ENCODE data around the gene NDUFA6.

NDUFA6 gene

GRCh38 chr22:42052765-42053164 lies 37.8 kb downstream of the NDUFA6 start:
- no peak for DNase-seq (ENCODE audit: insufficient read length, low spot score)
- FAIRE-seq = no peak
- no peak for TF ChIP-seq CTCF (IDR thresholded peaks at IDR 0.05; ENCODE audit: insufficient read depth, missing control alignments)

- FAIRE-seq (no peak), DNase-seq (ENCODE audit: insufficient read length, low spot score) (no peak)
- no peak for TF ChIP-seq CTCF (IDR thresholded peaks at IDR 0.05; ENCODE audit: insufficient read depth, missing control alignments)
Measured at GRCh38 chr22:42050641-42051180, 39.9 kb downstream of the NDUFA6 start.

GRCh38 chr22:42041784-42042183 lies 48.8 kb downstream of the NDUFA6 start:
- no peak for TF ChIP-seq CTCF (IDR thresholded peaks at IDR 0.05; ENCODE audit: insufficient read depth, missing control alignments)
- no peak for FAIRE-seq
- no peak for DNase-seq (ENCODE audit: insufficient read length, low spot score)

- no peak for FAIRE-seq
- no peak for DNase-seq (ENCODE audit: insufficient read length, low spot score)
- no peak for TF ChIP-seq CTCF (IDR thresholded peaks at IDR 0.05; ENCODE audit: insufficient read depth, missing control alignments)
Measured at GRCh38 chr22:42039271-42039670, 51.3 kb downstream of the NDUFA6 start.
